Upper lobe of left lung (tissue), 4 donors: ENCODE results near the gene ACOT13.

Source experiments
- CTCF ChIP-seq, 6 experiments: fragments of 450-650 bp in 4 of 6; fragments of 200-600 bp in 2 of 6; sonication (generic) in 2 of 6; IDR thresholded peaks; one replicate each; pipeline ENCODE4 v1.5.1; 2016 to 2019; ENCODE audit warnings: antibody characterized with exemption in 6 of 6
- EP300 ChIP-seq, 4 donors: sonication (generic); formaldehyde crosslinking; IDR thresholded peaks; one replicate each; pipeline ENCODE4 v1.5.1; 2017; ENCODE audit warnings: antibody characterized with exemption in 4 of 4, control low read depth in 2 of 4
- POLR2A ChIP-seq, 4 donors: fragments of 450-650 bp; IDR thresholded peaks; one replicate each; pipeline ENCODE4 v1.5.1; 2016 to 2017; ENCODE audit warnings: antibody characterized with exemption in 4 of 4, mild to moderate bottlenecking in 2 of 4
- POLR2AphosphoS5 ChIP-seq, 2 donors: sonication (generic); formaldehyde crosslinking; IDR thresholded peaks; one replicate each; pipeline ENCODE4 v1.5.1; 2017; ENCODE audit warnings: antibody characterized with exemption in 2 of 2

- TF ChIP-seq CTCF (IDR thresholded peaks at IDR 0.05) (no peak), POLR2A (IDR thresholded peaks at IDR 0.05) (no peak), EP300 (IDR thresholded peaks at IDR 0.05) (no peak), POLR2AphosphoS5 (IDR thresholded peaks at IDR 0.05) (no peak)
Observed at GRCh38 chr6:24699521-24700359, 32.9 kb downstream of the ACOT13 start.
